ENCODE measurements around the gene ARL3. TPM values are rescaled to one million over a fixed set of nuclear protein-coding genes. Genes with fewer than 3 reads are reported as not detected.
"Not testable (repeated sequence)": the region's sequence is repeated elsewhere in the genome, so short reads cannot be mapped to it uniquely, and the experiment has no call there.

Gene ARL3
- total RNA-seq, 1 donor from 2014 or later = 20.3 TPM

- DNase-seq = peak; percentile 92
- H3K27me3 Mint-ChIP-seq (ENCODE audit: unreplicated experiment) = peaks cover 6% of the 10 kb centered on the region
- no peak for TF ChIP-seq CTCF (IDR thresholded peaks at IDR 0.05; ENCODE audit: partially characterized antibody, unreplicated experiment)
- H3K9me3 Mint-ChIP-seq (ENCODE audit: unreplicated experiment) = peaks cover 4% of the 10 kb centered on the region
- peak within 1 kb of the TSS; percentile 98 for H3K4me3 Mint-ChIP-seq (ENCODE audit: unreplicated experiment)
- no peaks in the 10 kb centered on the region for H3K36me3 Mint-ChIP-seq (ENCODE audit: unreplicated experiment)
- H3K4me1 Mint-ChIP-seq (ENCODE audit: low read depth, unreplicated experiment) = peaks cover 11% of the 10 kb centered on the region
- peak within 1 kb of the TSS; percentile 45 for H3K27ac Mint-ChIP-seq (ENCODE audit: unreplicated experiment)
These were observed 29.6 kb upstream of the ARL3 start, which contains the start of gene WBP1L for GRCh38 chr10:102743588-102744373. TSS of gene WBP1L (plus strand) at chr10:102743948. CDS start at chr10:102744054, 106 bp downstream.

- H3K36me3 Mint-ChIP-seq (ENCODE audit: unreplicated experiment) = no peaks in the 10 kb centered on the region
- no peak for TF ChIP-seq CTCF (IDR thresholded peaks at IDR 0.05; ENCODE audit: partially characterized antibody, unreplicated experiment)
- peak overlapping the region; percentile 98 for H3K4me3 Mint-ChIP-seq (ENCODE audit: unreplicated experiment)
- peak overlapping the region; percentile 31 for H3K27ac Mint-ChIP-seq (ENCODE audit: unreplicated experiment)
- peaks cover 11% of the 10 kb centered on the region for H3K4me1 Mint-ChIP-seq (ENCODE audit: low read depth, unreplicated experiment)
- peaks cover 6% of the 10 kb centered on the region for H3K27me3 Mint-ChIP-seq (ENCODE audit: unreplicated experiment)
- H3K9me3 Mint-ChIP-seq (ENCODE audit: unreplicated experiment) = peaks cover 4% of the 10 kb centered on the region
- DNase-seq = no peak
These were observed 28.9 kb upstream of the ARL3 start for GRCh38 chr10:102743078-102743587.

GRCh38 chr10:102742313-102742712 lies 28.1 kb upstream of the ARL3 start:
- not testable (repeated sequence) for H3K4me3 Mint-ChIP-seq (ENCODE audit: unreplicated experiment); H3K27ac Mint-ChIP-seq (ENCODE audit: unreplicated experiment); DNase-seq; H3K27me3 Mint-ChIP-seq (ENCODE audit: unreplicated experiment); H3K9me3 Mint-ChIP-seq (ENCODE audit: unreplicated experiment); H3K36me3 Mint-ChIP-seq (ENCODE audit: unreplicated experiment)
- H3K4me1 Mint-ChIP-seq (ENCODE audit: low read depth, unreplicated experiment) = peaks cover 11% of the 10 kb centered on the region

GRCh38 chr10:102741726-102742237 lies 27.6 kb upstream of the ARL3 start:
- no peaks in the 10 kb centered on the region for H3K36me3 Mint-ChIP-seq (ENCODE audit: unreplicated experiment)
- peaks cover 11% of the 10 kb centered on the region for H3K4me1 Mint-ChIP-seq (ENCODE audit: low read depth, unreplicated experiment)
- peaks cover 4% of the 10 kb centered on the region for H3K9me3 Mint-ChIP-seq (ENCODE audit: unreplicated experiment)
- TF ChIP-seq CTCF (IDR thresholded peaks at IDR 0.05; ENCODE audit: partially characterized antibody, unreplicated experiment) = no peak
- H3K27me3 Mint-ChIP-seq (ENCODE audit: unreplicated experiment) = peaks cover 6% of the 10 kb centered on the region
- no peak overlapping the region for H3K4me3 Mint-ChIP-seq (ENCODE audit: unreplicated experiment)
- H3K27ac Mint-ChIP-seq (ENCODE audit: unreplicated experiment) = no peak overlapping the region
- DNase-seq = no peak

- Mint-ChIP-seq H3K27ac (ENCODE audit: unreplicated experiment) (no peak overlapping the region), H3K4me1 (ENCODE audit: low read depth, unreplicated experiment) (peaks cover 9% of the 10 kb centered on the region), H3K36me3 (ENCODE audit: unreplicated experiment) (no peaks in the 10 kb centered on the region), H3K27me3 (ENCODE audit: unreplicated experiment) (peaks cover 6% of the 10 kb centered on the region), H3K9me3 (ENCODE audit: unreplicated experiment) (peaks cover 4% of the 10 kb centered on the region), H3K4me3 (ENCODE audit: unreplicated experiment) (no peak overlapping the region)
- TF ChIP-seq CTCF (IDR thresholded peaks at IDR 0.05; ENCODE audit: partially characterized antibody, unreplicated experiment) = no peak
- no peak for DNase-seq
These were observed 26.0 kb upstream of the ARL3 start for GRCh38 chr10:102740229-102740628.
